ENCODE data around the gene UBQLN1. TPM values are rescaled to one million over a fixed set of nuclear protein-coding genes. Genes with fewer than 3 reads are reported as not detected.
A peak's percentile ranks its signal among the peaks of the same experiment; 100 is the strongest.

UBQLN1 gene
- 10 to 100 TPM; 56.5 to 87.3 (median 72.1) TPM for total RNA-seq

DNA sequence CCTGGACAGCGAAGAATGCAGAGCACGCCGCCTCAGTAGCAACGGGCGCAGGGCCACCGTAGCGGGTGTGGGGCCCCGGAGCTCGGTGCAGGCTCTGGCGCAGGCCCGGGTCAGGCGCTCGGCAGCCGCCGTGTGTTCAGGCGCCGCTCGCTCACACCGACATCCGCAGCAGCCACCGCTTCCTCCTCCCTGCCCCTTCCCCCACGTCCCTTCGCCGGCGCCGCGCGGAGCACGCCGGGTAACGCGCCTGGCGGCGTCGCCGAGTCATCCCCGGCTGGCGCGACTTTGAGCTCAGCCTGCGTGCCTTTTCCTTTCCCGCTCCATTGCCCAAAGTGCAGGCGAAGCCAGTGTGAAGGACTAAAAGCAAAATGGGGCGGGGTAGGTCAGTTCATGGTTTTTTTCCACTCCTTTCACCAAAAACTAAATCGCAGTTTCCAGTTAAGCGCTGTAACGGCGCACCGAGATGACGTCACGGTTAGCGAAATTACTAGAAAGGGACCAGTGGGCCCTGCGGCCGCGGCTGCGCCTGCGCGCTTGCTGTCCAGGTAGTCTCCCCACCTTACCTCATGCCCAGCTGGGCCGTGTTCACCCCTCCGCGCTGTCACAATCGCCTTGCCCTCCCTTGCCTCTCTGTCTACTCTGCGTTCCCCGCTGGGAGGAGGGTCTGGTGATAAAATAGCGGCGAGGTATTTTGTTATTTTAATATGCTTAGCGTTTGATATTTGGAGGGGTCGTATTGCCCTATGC, at the start of gene UBQLN1:
TSS of gene UBQLN1 (minus strand) at position 191 of the 747 bp plus-strand sequence. CDS start 279 bp downstream, outside the sequence.
- Histone ChIP-seq H3K27me3 (no peaks in the 10 kb centered on the region), H3K4me3 (peak within 1 kb of the TSS; percentile 70 to 88 (median 85)), H3K9me3 (no peaks in the 10 kb centered on the region), H3K4me1 (peaks cover 0 to 31% (median 14%) of the 10 kb centered on the region in 4 donors), H3K27ac (peak within 1 kb of the TSS; percentile 94 to 99 (median 97)), H3K36me3 (no peaks in the 10 kb centered on the region)
- intact Hi-C loops (cut with DNase I; ENCODE audit: low total_unique reads) = no loop called here
- 0% methylated on average over 3 to 67 of the region's 67 CpGs for WGBS, 2 donors (ENCODE audit: low coverage in 1 of 2)
- peak; percentile 95 for DNase-seq
- TF ChIP-seq POLR2AphosphoS5 (IDR thresholded peaks at IDR 0.05) (peak; percentile 97 to 98 (median 97)), EP300 (IDR thresholded peaks at IDR 0.05; ENCODE audit: low read depth) (no peak), POLR2A (IDR thresholded peaks at IDR 0.05) (peak; percentile 96)
- TF ChIP-seq, protein P1, sequence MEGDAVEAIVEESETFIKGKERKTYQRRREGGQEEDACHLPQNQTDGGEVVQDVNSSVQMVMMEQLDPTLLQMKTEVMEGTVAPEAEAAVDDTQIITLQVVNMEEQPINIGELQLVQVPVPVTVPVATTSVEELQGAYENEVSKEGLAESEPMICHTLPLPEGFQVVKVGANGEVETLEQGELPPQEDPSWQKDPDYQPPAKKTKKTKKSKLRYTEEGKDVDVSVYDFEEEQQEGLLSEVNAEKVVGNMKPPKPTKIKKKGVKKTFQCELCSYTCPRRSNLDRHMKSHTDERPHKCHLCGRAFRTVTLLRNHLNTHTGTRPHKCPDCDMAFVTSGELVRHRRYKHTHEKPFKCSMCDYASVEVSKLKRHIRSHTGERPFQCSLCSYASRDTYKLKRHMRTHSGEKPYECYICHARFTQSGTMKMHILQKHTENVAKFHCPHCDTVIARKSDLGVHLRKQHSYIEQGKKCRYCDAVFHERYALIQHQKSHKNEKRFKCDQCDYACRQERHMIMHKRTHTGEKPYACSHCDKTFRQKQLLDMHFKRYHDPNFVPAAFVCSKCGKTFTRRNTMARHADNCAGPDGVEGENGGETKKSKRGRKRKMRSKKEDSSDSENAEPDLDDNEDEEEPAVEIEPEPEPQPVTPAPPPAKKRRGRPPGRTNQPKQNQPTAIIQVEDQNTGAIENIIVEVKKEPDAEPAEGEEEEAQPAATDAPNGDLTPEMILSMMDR (IDR thresholded peaks at IDR 0.05) = peak in 1 of 5 experiments; percentile 47
- in situ Hi-C loops (cut with MboI; ENCODE audit: low pct_ligation_motif_present in 1 of 4, low pct_unique_long_range_greater_than_20kb in 1 of 4, low sequenced_read_pairs in 3 of 4) = no loop called here

DNA sequence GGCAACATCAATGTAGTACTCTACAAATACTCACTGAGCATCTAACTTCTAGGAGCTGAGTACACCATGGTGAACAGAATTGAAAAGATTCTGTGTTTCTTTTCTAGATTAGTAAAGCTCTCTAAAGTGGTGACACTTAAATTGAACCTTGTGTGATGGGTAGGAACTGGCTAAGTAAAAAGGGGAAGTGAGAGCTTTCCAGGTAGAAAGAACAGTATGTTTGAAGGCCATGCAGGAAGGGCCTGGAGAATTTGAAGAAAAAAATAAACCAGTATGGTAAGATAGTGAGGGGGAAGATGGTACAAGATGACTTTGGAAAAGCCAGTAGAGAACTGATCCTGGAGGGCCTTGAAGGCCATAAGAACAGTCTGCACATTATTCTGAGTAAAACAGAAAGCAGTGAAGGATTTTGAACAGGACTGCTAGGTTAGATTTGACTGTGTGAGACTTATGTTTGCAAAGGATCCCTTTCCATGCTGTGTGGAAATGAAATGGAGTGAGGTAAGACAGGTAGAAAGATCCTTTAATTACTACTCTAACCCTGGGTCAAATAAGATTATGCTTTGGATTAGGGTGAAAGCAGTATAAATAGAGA, 46.7 kb upstream of the UBQLN1 start:
- TF ChIP-seq, protein P1 (IDR thresholded peaks at IDR 0.05) = no peak
- TF ChIP-seq EP300 (IDR thresholded peaks at IDR 0.05; ENCODE audit: low read depth) (no peak), POLR2A (IDR thresholded peaks at IDR 0.05) (no peak), POLR2AphosphoS5 (IDR thresholded peaks at IDR 0.05) (no peak)
- no peak overlapping the region for H3K4me3 ChIP-seq
- H3K9me3 ChIP-seq = no peaks in the 10 kb centered on the region
- no peaks in the 10 kb centered on the region for H3K36me3 ChIP-seq
- no peak overlapping the region for H3K27ac ChIP-seq
- intact Hi-C loops (cut with DNase I; ENCODE audit: low total_unique reads) = no loop called here
- no peaks in the 10 kb centered on the region for H3K27me3 ChIP-seq
- in situ Hi-C loops (cut with MboI; ENCODE audit: low pct_ligation_motif_present in 1 of 4, low pct_unique_long_range_greater_than_20kb in 1 of 4, low sequenced_read_pairs in 3 of 4) = no loop called here
- DNase-seq = no peak
- H3K4me1 ChIP-seq = no peaks in the 10 kb centered on the region

DNA sequence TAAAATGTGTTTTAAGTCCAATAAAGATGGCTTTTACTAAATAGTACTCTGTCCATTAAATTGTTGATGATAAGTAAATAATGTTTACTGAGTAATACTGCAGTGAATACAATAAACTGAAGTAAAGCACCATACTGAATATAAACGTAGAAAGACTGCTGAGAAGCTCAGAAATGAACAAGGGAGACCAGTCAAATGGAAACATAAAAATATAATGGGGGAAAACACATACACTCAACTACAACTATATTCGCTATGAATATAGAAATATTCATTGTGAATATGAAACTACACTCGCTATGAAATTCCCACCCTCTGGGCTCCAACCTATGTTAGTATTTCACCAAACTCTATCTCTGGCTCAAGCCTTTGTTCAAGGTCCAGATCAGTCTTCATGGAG, 41.9 kb upstream of the UBQLN1 start:
- H3K27me3 ChIP-seq = no peaks in the 10 kb centered on the region
- TF ChIP-seq POLR2AphosphoS5 (IDR thresholded peaks at IDR 0.05) = no peak
- no peak for TF ChIP-seq POLR2A (IDR thresholded peaks at IDR 0.05)
- TF ChIP-seq, protein P1 (IDR thresholded peaks at IDR 0.05) = no peak
- TF ChIP-seq EP300 (IDR thresholded peaks at IDR 0.05; ENCODE audit: low read depth) = no peak
- DNase-seq = no peak
- no peaks in the 10 kb centered on the region for H3K9me3 ChIP-seq
- H3K36me3 ChIP-seq = no peaks in the 10 kb centered on the region
- intact Hi-C loops (cut with DNase I; ENCODE audit: low total_unique reads) (no loop called here), in situ Hi-C loops (cut with MboI; ENCODE audit: low pct_ligation_motif_present in 1 of 4, low pct_unique_long_range_greater_than_20kb in 1 of 4, low sequenced_read_pairs in 3 of 4) (no loop called here)
- 71 to 86% methylated on average over 3 of the region's 3 CpGs for WGBS, 2 donors (ENCODE audit: low coverage in 1 of 2)
- H3K27ac ChIP-seq = no peak overlapping the region
- H3K4me1 ChIP-seq = no peaks in the 10 kb centered on the region
- H3K4me3 ChIP-seq = no peak overlapping the region

- in situ Hi-C loops (cut with MboI; ENCODE audit: low pct_ligation_motif_present in 1 of 4, low pct_unique_long_range_greater_than_20kb in 1 of 4, low sequenced_read_pairs in 3 of 4) = no loop called here
- Histone ChIP-seq H3K36me3 (no peaks in the 10 kb centered on the region), H3K27ac (no peak overlapping the region), H3K4me3 (no peak overlapping the region), H3K9me3 (no peaks in the 10 kb centered on the region), H3K27me3 (no peaks in the 10 kb centered on the region), H3K4me1 (no peaks in the 10 kb centered on the region)
- no peak for DNase-seq
- 64 to 71% methylated on average over 1 of the region's 1 CpG for WGBS, 2 donors (ENCODE audit: low coverage in 1 of 2)
- TF ChIP-seq EP300 (IDR thresholded peaks at IDR 0.05; ENCODE audit: low read depth) (no peak), POLR2AphosphoS5 (IDR thresholded peaks at IDR 0.05) (no peak), POLR2A (IDR thresholded peaks at IDR 0.05) (no peak)
- TF ChIP-seq, protein P1 (IDR thresholded peaks at IDR 0.05) = no peak
- intact Hi-C loops (cut with DNase I; ENCODE audit: low total_unique reads) = no loop called here
Measured at GRCh38 chr9:83744206-83744605, 36.4 kb upstream of the UBQLN1 start.

Data from transverse colon (tissue), 4 donors.